IMR-90 (cell line): Measurements from ENCODE around the gene TRAPPC14. TPM values are rescaled to one million over a fixed set of nuclear protein-coding genes. Genes with fewer than 3 reads are reported as not detected.

Experiments
- ATAC-seq: fragments of 200-7000 bp; cut with Tn5 transposase; 2 replicates; pipeline ENCODE4 v1.9.1; 2020; ENCODE audit warnings: low read depth, mild to moderate bottlenecking, moderate library complexity
- BruUV-seq: library from RNA; stranded (reverse); fragments of 400-500 nt; replicated peaks from 2 replicates; lab custom pipeline; 2021; lab: Mats Ljungman, UMichigan
- CTCF ChIA-PET: fragments of 300-600 bp; formaldehyde crosslinking; extraction: SDS; loops from one replicate; lab custom pipeline; 2021; ENCODE audit warnings: antibody characterized with exemption; lab: Yijun Ruan, JAX
- POLR2A ChIA-PET: fragments of 300-600 bp; sonication (Branson Sonifier 250); formaldehyde crosslinking; loops from one replicate; lab custom pipeline; 2022; ENCODE audit warnings: antibody characterized with exemption; ENCODE audit not compliant: unreplicated experiment; lab: Charles Lee
- DNase-seq: peaks from one replicate; pipeline ENCODE4 v3.0.0; 2013
- H2AFZ ChIP-seq: replicated peaks from 2 replicates; pipeline ENCODE3; 2013; ENCODE audit warnings: low read length, mild to moderate bottlenecking; ENCODE audit not compliant: poor library complexity
- H2AK5ac ChIP-seq: 2 replicates; pipeline ENCODE4 v1.6.1; 2013; ENCODE audit warnings: low read depth, low read length, inconsistent platforms
- H2AK9ac ChIP-seq: replicated peaks from 2 replicates; pipeline ENCODE3; 2013; ENCODE audit warnings: mild to moderate bottlenecking, low read depth, low read length, moderate library complexity; ENCODE audit not compliant: poor library complexity
- H2BK120ac ChIP-seq: 2 replicates; pipeline ENCODE4 v1.6.1; 2013; ENCODE audit warnings: low read depth, low read length, inconsistent platforms
- H2BK15ac ChIP-seq: 3 replicates; pipeline ENCODE4 v1.6.1; 2013; ENCODE audit warnings: low read depth, low read length, inconsistent platforms
- H2BK20ac ChIP-seq: 2 replicates; pipeline ENCODE4 v1.6.1; 2013; ENCODE audit warnings: low read depth, mild to moderate bottlenecking, inconsistent platforms, low read length, moderate library complexity
- H2BK5ac ChIP-seq: 2 replicates; pipeline ENCODE4 v1.6.1; 2013; ENCODE audit warnings: mild to moderate bottlenecking, low read depth, low read length, inconsistent platforms; ENCODE audit not compliant: poor library complexity, severe bottlenecking
- H3K14ac ChIP-seq: replicated peaks from 2 replicates; pipeline ENCODE4 v1.6.1; 2013; ENCODE audit warnings: low read depth, low read length, inconsistent platforms
- H3K18ac ChIP-seq: 2 replicates; pipeline ENCODE4 v1.6.1; 2013; ENCODE audit warnings: low read depth, low read length, control low read depth
- H3K23ac ChIP-seq: 2 replicates; pipeline ENCODE4 v1.6.1; 2013; ENCODE audit warnings: low read depth, low read length, inconsistent platforms
- H3K27ac ChIP-seq: 2 replicates; pipeline ENCODE4 v1.5.1; 2013; ENCODE audit warnings: mild to moderate bottlenecking, control low read depth, low read length; ENCODE audit not compliant: insufficient read depth
- H3K27me3 ChIP-seq: 2 replicates; pipeline ENCODE4 v1.6.1; 2013; ENCODE audit warnings: low read length; ENCODE audit not compliant: control insufficient read depth, insufficient read depth
- H3K36me3 ChIP-seq: 2 replicates; pipeline ENCODE4 v1.6.1; 2013; ENCODE audit warnings: low read length, mixed read lengths; ENCODE audit not compliant: control insufficient read depth, insufficient read depth
- H3K4ac ChIP-seq: 2 replicates; pipeline ENCODE4 v1.6.1; 2013; ENCODE audit warnings: low read depth, low read length, inconsistent platforms
- H3K4me1 ChIP-seq: 2 replicates; pipeline ENCODE4 v1.6.1; 2013; ENCODE audit warnings: low read length, mixed read lengths; ENCODE audit not compliant: control insufficient read depth, insufficient read depth
- H3K4me2 ChIP-seq: 2 replicates; pipeline ENCODE4 v1.6.1; 2013; ENCODE audit warnings: low read depth, mild to moderate bottlenecking, control low read depth, low read length, moderate library complexity
- H3K4me3 ChIP-seq: 2 replicates; pipeline ENCODE4 v1.5.1; 2013; ENCODE audit warnings: low read depth, mild to moderate bottlenecking, control low read depth, low read length, moderate library complexity; ENCODE audit not compliant: insufficient read depth
- H3K56ac ChIP-seq: 2 replicates; pipeline ENCODE4 v1.6.1; 2013; ENCODE audit warnings: low read length, inconsistent platforms; ENCODE audit not compliant: insufficient read depth; ENCODE audit errors: extremely low read depth
- H3K79me1 ChIP-seq, 2 experiments: 2 replicates each; pipeline ENCODE4 v1.6.1; 2013; ENCODE audit warnings: low read length in 2 of 2, inconsistent platforms in 1 of 2, low read depth in 1 of 2
- H3K9ac ChIP-seq: 2 replicates; pipeline ENCODE4 v1.6.1; 2013; ENCODE audit warnings: low read depth, low read length, control low read depth
- H3K9me1 ChIP-seq: 2 replicates; pipeline ENCODE4 v1.6.1; 2013; ENCODE audit warnings: low read length, inconsistent platforms; ENCODE audit not compliant: insufficient read depth
- H3K9me3 ChIP-seq: 2 replicates; pipeline ENCODE4 v1.6.1; 2013; ENCODE audit warnings: low read length; ENCODE audit not compliant: control insufficient read depth, insufficient read depth
- H4K20me1 ChIP-seq: 2 replicates; pipeline ENCODE4 v1.6.1; 2013; ENCODE audit warnings: low read length, inconsistent platforms; ENCODE audit not compliant: insufficient read depth
- H4K5ac ChIP-seq: 2 replicates; pipeline ENCODE4 v1.6.1; 2013; ENCODE audit warnings: mild to moderate bottlenecking, low read depth, low read length, control low read depth
- H4K8ac ChIP-seq, 2 experiments: 2 replicates each; pipeline ENCODE4 v1.6.1; 2013; ENCODE audit warnings: low read depth in 2 of 2, low read length in 2 of 2, control low read depth in 1 of 2, inconsistent platforms in 1 of 2
- H4K91ac ChIP-seq: 2 replicates; pipeline ENCODE4 v1.6.1; 2013; ENCODE audit warnings: low read depth, low read length, inconsistent platforms; ENCODE audit not compliant: insufficient read depth
- BHLHE40 ChIP-seq: fragments of 150-350 bp; IDR thresholded peaks from 2 replicates; pipeline ENCODE4 v1.6.1; 2016; ENCODE audit warnings: mild to moderate bottlenecking, low read depth, low read length
- CHD1 ChIP-seq: IDR thresholded peaks from 2 replicates; pipeline ENCODE4 v1.6.1; 2012; ENCODE audit warnings: low read depth, low read length, improper control_type of control experiment
- CTCF ChIP-seq: conservative IDR thresholded peaks from 2 replicates; pipeline ENCODE4 v1.5.1; 2012; ENCODE audit warnings: mild to moderate bottlenecking, low read depth, low read length, improper control_type of control experiment
- FOS ChIP-seq: fragments of 150-350 bp; IDR thresholded peaks from 2 replicates; pipeline ENCODE4 v1.6.1; 2016; ENCODE audit warnings: low read depth, low read length
- MAFK ChIP-seq: IDR thresholded peaks from 2 replicates; pipeline ENCODE4 v1.6.1; 2012; ENCODE audit warnings: low read depth, low read length, improper control_type of control experiment
- MAZ ChIP-seq: IDR thresholded peaks from 2 replicates; pipeline ENCODE4 v1.6.1; 2012; ENCODE audit warnings: low read depth, mild to moderate bottlenecking, low read length, improper control_type of control experiment, moderate library complexity, borderline replicate concordance
- MXI1 ChIP-seq: IDR thresholded peaks from 2 replicates; pipeline ENCODE4 v1.6.1; 2012; ENCODE audit warnings: low read depth, mild to moderate bottlenecking, low read length, moderate library complexity, borderline replicate concordance
- NFE2L2 ChIP-seq: fragments of 150-350 bp; IDR thresholded peaks from 2 replicates; pipeline ENCODE4 v1.6.1; 2016; ENCODE audit warnings: low read depth, mild to moderate bottlenecking, low read length
- RAD21 ChIP-seq: IDR thresholded peaks from 2 replicates; pipeline ENCODE4 v1.6.1; 2012; ENCODE audit warnings: low read length, improper control_type of control experiment
- RCOR1 ChIP-seq: IDR thresholded peaks from 2 replicates; pipeline ENCODE4 v1.6.1; 2012; ENCODE audit warnings: mild to moderate bottlenecking, low read length, improper control_type of control experiment; ENCODE audit not compliant: insufficient replicate concordance
- RFX5 ChIP-seq: IDR thresholded peaks from 2 replicates; pipeline ENCODE4 v1.8.0; 2012; ENCODE audit warnings: low read depth, mild to moderate bottlenecking, low read length, moderate library complexity
- SMC3 ChIP-seq: fragments of 150-350 bp; IDR thresholded peaks from 2 replicates; pipeline ENCODE4 v1.6.1; 2016; ENCODE audit warnings: low read depth, mild to moderate bottlenecking, antibody characterized with exemption, low read length, moderate library complexity
- WGBS, 2 experiments: methylation state at CpG; one replicate each; pipeline versions ENCODE4 v1.1.5 to v1.1.7; 2013; ENCODE audit warnings: missing lambda C conversion rate in 2 of 2; ENCODE audit not compliant: insufficient read length in 1 of 2; ENCODE audit errors: extremely low coverage in 2 of 2; 5-methylcytosine and 5-hydroxymethylcytosine counted together
- dilution Hi-C: fragments of 300-500 bp; cut with HindIII; formaldehyde crosslinking; loops from one replicate; pipeline ENCODE4 v1.14.3; 2018; ENCODE audit warnings: low sequenced_read_pairs; ENCODE audit not compliant: unreplicated experiment
- in situ Hi-C: fragments of 300-500 bp; cut with MboI; formaldehyde crosslinking; loops from 3 replicates; pipeline ENCODE4 v1.14.3; 2019; ENCODE audit warnings: low sequenced_read_pairs, inconsistent platforms, mixed read lengths
- intact Hi-C: fragments of 100-400 bp; cut with micrococcal nuclease; formaldehyde crosslinking; loops from 2 replicates; pipeline ENCODE4 v1.10.0; 2022
- polyA plus RNA-seq, 3 experiments: library from polyadenylated mRNA; depleted of rRNA; stranded (reverse); fragments of >200 nt; gene quantifications; 2 replicates each; pipeline ENCODE4 v1.2.3, GENCODE V29; 2012; ENCODE audit warnings: low replicate concordance in 1 of 3
- total RNA-seq: library from RNA; depleted of rRNA; stranded (reverse); fragments of >200 nt; gene quantifications from 2 replicates; pipeline ENCODE4 v1.2.3, GENCODE V29; 2012
- TF ChIP-seq, protein P1 (sequence below): fragments of 150-350 bp; IDR thresholded peaks from 2 replicates; pipeline ENCODE4 v1.6.1; 2016; ENCODE audit warnings: low read depth, mild to moderate bottlenecking, low read length, moderate library complexity, borderline replicate concordance

The TRAPPC14 gene
- total and polyA plus RNA-seq, 2 of the 4 experiments (the other 2 are of a cell fraction): 4.5 to 15.9 TPM

DNA sequence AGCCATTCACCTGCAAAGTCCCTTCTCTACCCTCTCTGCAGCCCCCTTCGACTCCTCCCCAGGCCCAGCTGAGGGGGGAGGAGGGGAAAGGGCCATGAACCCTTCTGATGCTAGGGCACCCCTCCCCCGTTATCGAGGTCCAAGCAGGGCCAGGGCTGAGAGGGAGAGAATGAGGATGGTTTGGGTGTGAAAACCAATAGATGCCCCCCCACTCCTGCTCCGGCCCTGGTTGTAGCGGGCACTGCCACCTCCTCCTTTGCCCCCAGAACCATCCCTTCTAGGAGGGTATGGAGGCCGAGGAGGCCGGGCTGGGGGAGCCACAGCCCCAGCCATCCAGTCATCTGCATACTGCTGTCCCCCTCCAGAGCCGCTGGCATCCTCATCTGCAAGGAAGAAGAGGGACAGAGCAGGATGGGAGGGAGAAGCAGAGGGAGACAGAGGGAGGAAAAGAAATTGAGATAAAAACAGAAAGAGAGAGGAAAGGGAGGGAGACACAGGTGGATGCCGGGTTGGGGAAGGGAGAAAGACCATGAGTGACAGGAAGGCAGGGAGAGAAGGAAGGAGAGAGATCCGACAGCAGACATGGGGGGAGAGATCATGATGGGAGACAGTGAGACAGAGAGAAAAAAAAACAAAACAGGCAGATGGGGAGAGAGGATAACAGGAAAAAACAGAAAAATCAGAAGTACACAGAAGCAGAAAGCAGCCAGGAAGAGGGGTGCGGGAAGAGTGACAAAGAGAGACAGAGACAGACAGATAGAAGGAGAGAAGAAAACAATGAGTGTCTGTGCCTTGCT is 11.8 kb upstream of the TRAPPC14 start:
- Histone ChIP-seq H4K5ac (no peak overlapping the region), H4K8ac (no peak overlapping the region), H3K9me3 (no peaks in the 10 kb centered on the region), H2AFZ (no peak overlapping the region), H2BK5ac (no peak overlapping the region), H3K27me3 (no peaks in the 10 kb centered on the region), H3K23ac (no peak overlapping the region), H3K56ac (no peak overlapping the region), H3K27ac (no peak overlapping the region), H3K4me3 (no peak overlapping the region), H3K18ac (no peak overlapping the region), H2AK5ac (no peak overlapping the region), H2BK120ac (no peak overlapping the region), H2BK15ac (no peak overlapping the region), H2BK20ac (no peak overlapping the region), H4K20me1 (no peaks in the 10 kb centered on the region), H3K79me1 (peaks cover 5 to 16% of the 10 kb centered on the region in 2 experiments; a peak in 3 of 4 replicates), H4K91ac (no peak overlapping the region), H3K14ac (no peak overlapping the region), H3K4ac (no peak overlapping the region), H3K4me1 (peaks cover 6% of the 10 kb centered on the region), H2AK9ac (no peak overlapping the region), H3K36me3 (peaks cover 11% of the 10 kb centered on the region), H3K4me2 (no peak overlapping the region), H3K9ac (no peak overlapping the region), H3K9me1 (peaks cover 3% of the 10 kb centered on the region; the same call in 1 of the 2 replicates)
- dilution Hi-C loops (no loop called here), in situ Hi-C loops (no loop called here), intact Hi-C loops (no loop called here)
- no peak for DNase-seq
- 83% methylated on average over 2 of the region's 11 CpGs; no CpG with 5 or more reads in 1 of the 2 experiments for WGBS, 2 experiments
- POLR2A ChIA-PET: no interaction called here
- BruUV-seq: no TSS peak
- TF ChIP-seq FOS: no peak
- no peak for TF ChIP-seq RFX5
- no peak for TF ChIP-seq NFE2L2
- no peak for TF ChIP-seq MAZ
- no peak for TF ChIP-seq BHLHE40
- TF ChIP-seq MAFK: no peak
- TF ChIP-seq RCOR1: no peak
- no peak for TF ChIP-seq MXI1
- no peak for TF ChIP-seq CTCF
- TF ChIP-seq RAD21: no peak
- no peak for TF ChIP-seq SMC3
- TF ChIP-seq, protein P1, sequence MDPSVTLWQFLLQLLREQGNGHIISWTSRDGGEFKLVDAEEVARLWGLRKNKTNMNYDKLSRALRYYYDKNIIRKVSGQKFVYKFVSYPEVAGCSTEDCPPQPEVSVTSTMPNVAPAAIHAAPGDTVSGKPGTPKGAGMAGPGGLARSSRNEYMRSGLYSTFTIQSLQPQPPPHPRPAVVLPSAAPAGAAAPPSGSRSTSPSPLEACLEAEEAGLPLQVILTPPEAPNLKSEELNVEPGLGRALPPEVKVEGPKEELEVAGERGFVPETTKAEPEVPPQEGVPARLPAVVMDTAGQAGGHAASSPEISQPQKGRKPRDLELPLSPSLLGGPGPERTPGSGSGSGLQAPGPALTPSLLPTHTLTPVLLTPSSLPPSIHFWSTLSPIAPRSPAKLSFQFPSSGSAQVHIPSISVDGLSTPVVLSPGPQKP: no peak
- no peak for TF ChIP-seq CHD1
- CTCF ChIA-PET: no interaction called here
- no peak for ATAC-seq
